HG02588 (cell line): ENCODE data around the gene PHF13.
"Not testable (repeated sequence)": the region's sequence is repeated elsewhere in the genome, so short reads cannot be mapped to it uniquely, and the experiment has no call there.

Experiments used
- ATAC-seq: cut with Tn5 transposase; IDR thresholded peaks from one replicate; pipeline ENCODE4 v1.9.1; 2021; ENCODE audit warnings: mild to moderate bottlenecking, moderate library complexity; ENCODE audit not compliant: unreplicated experiment

The PHF13 gene

DNA sequence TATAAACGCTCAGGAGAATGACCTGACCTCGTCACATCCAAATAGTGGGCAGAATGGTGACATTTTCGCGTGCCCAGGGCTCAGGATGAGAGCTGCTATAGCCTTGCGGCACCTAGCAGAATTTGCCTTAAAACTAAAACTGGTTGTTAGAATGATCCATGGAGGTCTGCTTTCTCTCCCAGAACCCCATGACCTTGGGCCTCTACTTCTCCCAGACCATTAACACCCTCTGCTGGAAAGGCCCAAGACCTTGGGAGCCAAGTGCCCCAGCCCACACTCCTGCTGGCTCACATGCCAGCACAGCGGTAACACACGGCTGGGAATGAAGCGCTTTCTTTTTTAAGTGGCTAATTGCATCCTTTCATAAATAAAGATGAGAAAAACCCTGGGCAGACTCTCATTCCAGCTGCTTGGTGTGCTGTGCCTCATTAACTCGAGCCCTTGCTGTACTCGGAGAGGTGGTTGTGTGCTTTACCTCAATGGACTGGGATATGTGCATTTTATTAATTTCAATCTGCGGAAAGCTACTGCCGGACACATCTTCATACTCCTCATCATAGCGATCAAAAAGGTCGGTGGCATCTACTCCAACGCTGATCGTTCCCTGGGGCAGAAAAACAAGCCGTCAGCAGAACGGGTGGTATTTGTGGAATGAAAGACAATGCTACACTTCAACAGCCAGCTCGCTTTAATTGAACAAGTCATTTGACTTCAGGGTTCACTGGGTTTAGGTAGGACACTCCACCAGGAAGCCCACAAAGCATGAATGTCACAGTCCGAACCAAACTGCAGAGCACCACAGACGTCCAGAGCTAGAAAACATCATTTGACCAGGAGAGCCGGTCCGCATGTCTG lies 40.1 kb downstream of the PHF13 start:
- ATAC-seq = no peak

- ATAC-seq = no peak
Measured at GRCh38 chr1:6657138-6657537, 43.6 kb downstream of the PHF13 start.

DNA sequence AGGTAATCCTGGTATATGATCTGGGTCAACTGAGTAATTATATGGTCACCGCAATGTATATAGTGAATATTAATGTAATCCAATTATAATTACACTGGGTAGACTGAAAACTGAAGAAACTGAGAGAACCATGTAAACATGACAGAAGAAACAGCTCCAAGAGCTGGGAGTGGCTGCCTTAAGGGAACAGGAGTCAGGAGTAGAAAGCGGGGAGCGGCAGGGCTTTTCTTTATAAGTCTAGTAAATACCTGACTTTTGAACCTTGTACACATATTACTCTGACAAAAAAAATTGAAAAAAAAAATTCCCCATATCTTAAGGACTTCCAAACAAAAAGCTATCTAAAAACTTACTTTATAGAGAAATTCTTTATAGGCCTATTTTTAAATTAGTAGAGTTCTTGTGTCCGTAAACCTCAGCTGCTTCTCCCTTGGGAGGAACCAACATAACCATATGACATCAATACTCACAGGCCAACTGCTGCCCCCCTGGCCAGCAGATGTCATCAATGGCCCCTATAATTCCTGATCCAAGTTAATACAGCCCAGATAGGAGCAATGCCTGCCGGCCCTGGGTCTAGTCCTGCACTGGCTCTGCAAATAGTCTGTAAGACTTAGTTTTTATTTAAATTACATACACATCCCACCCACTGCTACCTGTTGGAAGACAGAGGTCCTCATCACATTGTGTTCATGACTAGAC lies 45.0 kb downstream of the PHF13 start:
- no peak for ATAC-seq

- no peak for ATAC-seq
Measured at GRCh38 chr1:6660415-6661049, 47.0 kb downstream of the PHF13 start.

DNA sequence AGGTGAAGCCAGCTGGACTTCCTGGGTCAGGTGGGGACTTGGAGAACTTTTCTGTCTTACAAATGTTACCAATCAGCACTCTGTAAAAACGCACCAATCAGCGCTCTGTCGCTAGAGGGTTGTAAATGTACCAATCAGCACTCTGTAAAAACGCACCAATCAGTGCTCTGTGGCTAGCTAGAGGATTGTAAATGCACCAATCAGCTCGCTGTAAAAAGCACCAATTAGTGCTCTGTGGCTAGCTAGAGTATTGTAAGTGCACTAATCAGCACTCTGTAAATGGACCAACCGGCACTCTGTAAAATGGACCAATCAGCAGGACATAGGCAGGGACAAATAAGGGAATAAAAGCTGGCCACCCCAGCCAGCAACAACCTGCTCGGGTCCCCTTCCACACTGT lies 48.9 kb downstream of the PHF13 start:
- not testable (repeated sequence) for ATAC-seq

DNA sequence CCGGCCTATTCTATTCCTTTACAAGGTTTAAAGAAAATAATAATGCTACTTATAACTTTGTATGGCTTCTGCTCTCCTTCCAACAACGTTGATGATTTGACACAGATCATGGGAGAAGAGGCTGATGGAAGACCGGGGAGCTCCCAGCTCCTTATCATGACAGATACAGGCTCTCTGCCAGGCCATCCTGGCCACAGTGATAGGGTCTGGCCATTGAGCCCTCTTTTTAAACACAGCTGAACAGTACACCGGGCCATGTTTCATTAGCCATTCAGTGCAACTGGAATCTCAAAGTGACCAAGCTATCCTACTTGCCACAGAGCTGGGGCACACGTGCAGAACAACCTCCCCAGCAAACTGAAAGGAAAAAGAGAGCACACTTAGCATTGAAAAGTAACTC lies 53.2 kb downstream of the PHF13 start:
- ATAC-seq = no peak

DNA sequence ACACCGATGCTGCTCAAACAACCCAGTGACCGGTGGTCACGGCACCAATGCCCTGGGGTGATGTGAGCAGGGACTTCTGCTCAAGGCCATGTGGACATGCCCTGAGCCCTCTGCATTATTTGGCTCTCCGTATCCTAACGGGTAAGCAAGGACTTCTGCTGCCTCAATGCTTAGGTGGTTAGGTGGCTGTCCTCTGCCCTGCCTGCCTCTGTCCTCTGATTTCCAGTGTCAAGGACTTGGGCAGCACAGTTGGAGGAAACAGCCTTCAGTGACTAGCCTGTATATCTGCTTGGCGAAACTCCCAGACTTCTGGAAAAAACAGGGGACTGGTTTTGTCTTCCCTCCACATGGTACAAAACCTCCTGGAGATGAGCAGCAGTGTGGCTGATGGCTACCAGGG lies 53.6 kb downstream of the PHF13 start:
- no peak for ATAC-seq

DNA sequence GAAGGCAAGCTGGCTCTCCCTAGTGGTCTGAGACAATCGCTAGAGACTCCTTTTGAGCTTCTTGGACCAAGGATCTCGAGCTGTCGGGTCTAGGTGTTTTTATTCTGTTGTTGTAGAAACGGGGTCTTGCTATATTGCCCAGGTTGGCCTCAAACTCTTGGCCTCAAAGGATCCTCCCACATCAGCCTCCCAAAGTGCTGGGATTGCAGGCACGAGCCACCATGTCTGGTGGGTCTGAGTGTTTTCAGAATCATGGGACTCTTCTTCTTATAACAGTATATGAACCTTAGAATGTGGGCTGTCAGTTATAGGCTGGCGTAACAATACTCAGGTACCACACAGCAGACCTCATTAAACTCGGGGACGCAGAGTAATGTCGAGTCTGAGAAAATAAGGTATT lies 55.0 kb downstream of the PHF13 start:
- ATAC-seq = no peak

DNA sequence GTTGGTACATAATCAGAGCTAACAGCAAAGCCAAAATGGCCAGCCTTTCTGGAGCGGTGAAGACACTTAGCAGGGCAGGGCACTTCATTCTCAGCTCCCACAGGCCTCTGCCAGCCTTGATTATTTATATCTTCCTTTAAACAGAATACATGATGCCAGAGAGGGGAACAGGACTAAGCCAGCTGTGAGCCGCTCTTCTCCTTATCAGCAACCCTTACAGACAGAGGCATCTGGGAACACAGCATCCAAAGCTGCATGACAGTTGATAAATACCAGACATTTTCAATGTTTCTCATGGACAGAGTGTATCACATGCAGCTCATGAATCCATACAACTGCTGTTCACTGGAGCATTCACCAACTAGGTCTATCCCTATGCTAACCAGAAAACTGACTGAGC lies 59.0 kb downstream of the PHF13 start:
- no peak for ATAC-seq
